Tibial nerve (tissue), 4 donors: ENCODE measurements around the gene TOX2.

Experiments used
- EP300 ChIP-seq, 2 donors: sonication (generic); formaldehyde crosslinking; IDR thresholded peaks; one replicate each; pipeline ENCODE4 v1.6.1; 2017; ENCODE audit warnings: antibody characterized with exemption in 2 of 2, mild to moderate bottlenecking in 1 of 2
- TF ChIP-seq, protein P1 (sequence below), 5 experiments: fragments of 200-600 bp in 3 of 5; fragments of 450-650 bp in 2 of 5; sonication (generic) in 3 of 5; IDR thresholded peaks; one replicate each; pipeline ENCODE4 v1.5.1; 2016 to 2019; ENCODE audit warnings: antibody characterized with exemption in 5 of 5, mild to moderate bottlenecking in 3 of 5, moderate library complexity in 2 of 5

DNA sequence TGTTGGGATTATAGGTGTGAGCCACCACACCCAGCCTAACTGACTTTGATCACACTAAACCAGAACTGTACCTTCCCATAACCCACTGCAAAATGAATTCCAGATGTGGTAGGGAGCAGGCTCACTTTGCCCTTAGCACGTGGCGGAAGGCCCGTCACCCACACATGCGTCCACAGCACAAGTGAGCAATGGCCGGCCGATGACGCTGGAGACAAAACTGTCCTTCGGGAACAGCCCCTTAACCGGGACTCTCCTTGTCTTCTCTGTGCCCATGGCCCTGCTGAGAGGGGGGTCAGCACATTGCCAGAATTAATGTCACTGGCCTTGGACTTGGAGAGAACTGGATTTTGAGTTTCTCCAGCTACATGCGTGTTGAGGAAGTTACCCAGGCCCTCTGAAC, 107.2 kb downstream of the TOX2 start:
- TF ChIP-seq, protein P1, sequence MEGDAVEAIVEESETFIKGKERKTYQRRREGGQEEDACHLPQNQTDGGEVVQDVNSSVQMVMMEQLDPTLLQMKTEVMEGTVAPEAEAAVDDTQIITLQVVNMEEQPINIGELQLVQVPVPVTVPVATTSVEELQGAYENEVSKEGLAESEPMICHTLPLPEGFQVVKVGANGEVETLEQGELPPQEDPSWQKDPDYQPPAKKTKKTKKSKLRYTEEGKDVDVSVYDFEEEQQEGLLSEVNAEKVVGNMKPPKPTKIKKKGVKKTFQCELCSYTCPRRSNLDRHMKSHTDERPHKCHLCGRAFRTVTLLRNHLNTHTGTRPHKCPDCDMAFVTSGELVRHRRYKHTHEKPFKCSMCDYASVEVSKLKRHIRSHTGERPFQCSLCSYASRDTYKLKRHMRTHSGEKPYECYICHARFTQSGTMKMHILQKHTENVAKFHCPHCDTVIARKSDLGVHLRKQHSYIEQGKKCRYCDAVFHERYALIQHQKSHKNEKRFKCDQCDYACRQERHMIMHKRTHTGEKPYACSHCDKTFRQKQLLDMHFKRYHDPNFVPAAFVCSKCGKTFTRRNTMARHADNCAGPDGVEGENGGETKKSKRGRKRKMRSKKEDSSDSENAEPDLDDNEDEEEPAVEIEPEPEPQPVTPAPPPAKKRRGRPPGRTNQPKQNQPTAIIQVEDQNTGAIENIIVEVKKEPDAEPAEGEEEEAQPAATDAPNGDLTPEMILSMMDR (IDR thresholded peaks at IDR 0.05) = no peak
- TF ChIP-seq EP300 (IDR thresholded peaks at IDR 0.05) = no peak
